Measurements from ENCODE around the gene PIGZ.
"Not testable (repeated sequence)": the region's sequence is repeated elsewhere in the genome, so short reads cannot be mapped to it uniquely, and the experiment has no call there.

Gene PIGZ

DNA sequence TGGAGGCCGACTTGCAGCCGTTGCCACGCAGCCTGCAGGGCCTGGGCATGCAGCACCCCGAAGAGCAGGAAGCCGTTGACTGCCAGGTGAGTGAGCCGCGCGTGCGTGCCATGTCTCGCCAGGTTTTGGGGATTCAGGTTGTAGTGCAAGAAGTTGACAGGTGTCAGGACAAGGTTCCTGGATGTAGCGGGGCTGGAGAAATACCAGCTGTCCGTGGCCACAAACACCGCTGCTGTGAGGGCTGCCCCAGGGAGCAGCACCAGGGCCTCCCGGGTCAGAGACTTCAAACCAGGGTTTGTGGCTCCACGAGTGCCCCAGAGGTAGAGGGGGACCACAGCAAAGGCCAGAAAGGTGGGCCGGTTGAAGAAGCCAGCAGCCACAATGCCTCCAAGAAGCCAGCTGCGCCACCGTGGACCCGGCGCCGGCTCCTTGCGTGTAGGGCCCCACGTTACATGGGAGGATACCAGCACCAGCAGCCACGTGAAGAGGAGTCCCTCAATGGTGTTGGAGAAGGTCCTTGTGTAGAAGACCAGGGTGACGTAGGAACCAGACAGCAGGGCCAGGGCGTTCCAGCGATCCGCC is 20.7 kb downstream of the PIGZ start:
- no peak for DNase-seq

DNA sequence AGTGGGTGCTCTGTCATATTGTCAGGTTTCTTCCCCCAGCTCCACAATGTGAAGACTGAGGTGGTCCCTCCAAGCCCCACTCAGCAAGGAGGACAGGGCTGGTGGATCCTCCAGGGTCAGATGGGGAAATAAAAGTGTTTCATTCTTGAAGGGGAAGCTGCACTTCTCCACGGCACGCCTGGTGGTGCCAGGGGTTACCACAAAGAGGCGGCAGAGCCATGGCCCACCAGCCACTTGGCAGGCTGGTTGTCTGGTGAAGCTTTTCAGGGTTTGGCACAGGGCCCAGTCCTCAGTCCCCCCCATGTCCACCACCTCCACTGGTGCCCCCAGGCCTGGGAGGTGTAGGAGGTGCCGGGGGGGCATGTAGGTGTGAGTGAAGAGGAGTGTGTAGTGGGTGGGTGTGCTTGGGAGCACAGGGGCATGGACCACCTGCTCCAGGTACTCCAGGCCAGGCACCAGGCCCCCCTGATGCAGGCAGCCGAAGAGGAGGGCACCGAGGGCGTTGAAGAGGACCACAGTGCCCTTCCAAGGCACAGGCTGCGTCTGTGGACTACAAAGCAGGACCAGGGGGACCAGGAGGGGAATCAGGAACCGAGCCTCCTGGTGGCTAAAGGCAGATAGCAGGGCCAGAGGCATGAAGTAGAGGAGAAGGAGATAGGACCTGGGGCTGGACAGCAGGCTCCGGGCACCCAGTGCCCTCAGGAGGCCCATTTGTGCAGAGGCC is 21.3 kb downstream of the PIGZ start:
- DNase-seq = no peak

DNA sequence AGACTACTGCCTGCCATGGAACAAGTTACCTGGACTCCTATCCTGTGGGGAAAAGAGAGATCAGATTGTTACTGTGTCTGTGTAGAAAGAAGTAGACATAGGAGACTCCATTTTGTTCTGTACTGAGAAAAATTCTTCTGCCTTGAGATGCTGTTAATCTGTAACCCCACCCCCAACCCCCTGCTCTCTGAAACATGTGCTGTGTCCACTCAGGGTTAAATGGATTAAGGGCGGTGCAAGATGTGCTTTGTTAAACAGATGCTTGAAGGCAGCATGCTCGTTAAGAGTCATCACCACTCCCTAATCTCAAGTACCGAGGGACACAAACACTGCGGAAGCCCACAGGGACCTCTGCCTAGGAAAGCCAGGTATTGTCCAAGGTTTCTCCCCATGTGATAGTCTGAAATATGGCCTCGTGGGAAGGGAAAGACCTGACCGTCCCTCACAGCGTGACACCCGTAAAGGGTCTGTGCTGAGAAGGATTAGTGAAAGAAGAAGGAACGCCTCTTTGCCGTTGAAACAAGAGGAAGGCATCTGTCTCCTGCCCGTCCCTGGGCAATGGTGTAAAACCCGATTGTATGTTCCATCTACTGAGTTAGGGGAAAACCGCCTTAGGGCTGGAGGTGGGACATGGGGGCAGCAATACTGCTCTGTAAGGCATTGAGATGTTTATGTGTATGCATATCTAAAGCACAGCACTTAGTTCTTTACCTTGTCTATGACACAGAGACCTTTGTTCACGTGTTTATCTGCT is 24.4 kb downstream of the PIGZ start:
- DNase-seq = not testable (repeated sequence)

DNA sequence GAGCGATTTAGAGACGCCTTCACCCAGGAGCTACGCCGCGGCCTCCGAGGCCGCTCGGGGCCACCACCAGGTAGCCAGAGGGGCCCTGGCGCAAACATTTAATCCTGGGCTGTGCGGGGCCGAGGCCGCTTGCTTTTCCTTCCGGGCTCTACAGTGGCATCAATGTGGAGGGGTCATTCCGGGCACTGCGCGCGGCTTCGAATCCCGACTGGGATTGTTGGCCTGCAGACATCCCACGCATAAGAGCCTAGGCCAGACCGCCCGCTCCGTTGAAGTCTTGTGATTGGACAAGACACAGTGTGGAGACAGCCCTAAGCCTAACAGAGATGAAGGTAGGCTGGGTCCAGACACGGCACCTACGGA is 25.7 kb downstream of the PIGZ start:
- DNase-seq = no peak

DNA sequence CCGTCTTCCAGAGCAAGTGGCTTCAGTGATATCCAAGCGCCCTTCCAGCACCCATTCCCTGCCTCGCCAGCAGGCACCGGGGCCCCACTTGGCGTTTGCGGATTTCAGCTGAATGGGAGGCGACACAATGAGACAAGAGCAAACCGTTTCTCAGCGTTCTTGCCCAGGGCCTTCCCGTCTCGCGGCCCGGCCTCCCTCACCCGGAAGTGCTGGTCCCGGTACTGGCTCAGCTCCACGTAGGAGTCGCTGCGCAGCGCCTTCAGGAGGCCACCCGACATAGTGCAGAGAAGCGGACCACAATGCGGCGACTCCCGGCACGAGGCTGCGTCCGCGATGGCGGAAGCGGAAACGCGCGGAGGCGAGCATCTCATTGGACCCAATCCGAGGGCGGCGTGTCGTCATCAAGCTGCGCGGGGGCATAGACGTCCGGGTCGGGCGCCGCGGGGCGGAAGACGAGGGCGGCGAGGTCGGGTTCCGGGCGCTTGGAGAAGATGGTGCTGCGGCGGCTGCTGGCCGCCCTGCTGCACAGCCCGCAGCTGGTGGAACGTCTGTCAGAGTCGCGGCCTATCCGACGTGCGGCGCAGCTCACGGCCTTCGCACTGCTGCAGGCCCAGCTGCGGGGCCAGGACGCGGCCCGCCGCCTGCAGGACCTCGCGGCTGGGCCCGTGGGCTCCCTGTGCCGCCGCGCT is 26.3 kb downstream of the PIGZ start, which contains the start of gene NCBP2:
Gene NCBP2 (minus strand): TSS at position 303 of the 689 bp plus-strand sequence. CDS start 25 bp downstream, at position 278.
- peak; percentile 99 for DNase-seq

DNA sequence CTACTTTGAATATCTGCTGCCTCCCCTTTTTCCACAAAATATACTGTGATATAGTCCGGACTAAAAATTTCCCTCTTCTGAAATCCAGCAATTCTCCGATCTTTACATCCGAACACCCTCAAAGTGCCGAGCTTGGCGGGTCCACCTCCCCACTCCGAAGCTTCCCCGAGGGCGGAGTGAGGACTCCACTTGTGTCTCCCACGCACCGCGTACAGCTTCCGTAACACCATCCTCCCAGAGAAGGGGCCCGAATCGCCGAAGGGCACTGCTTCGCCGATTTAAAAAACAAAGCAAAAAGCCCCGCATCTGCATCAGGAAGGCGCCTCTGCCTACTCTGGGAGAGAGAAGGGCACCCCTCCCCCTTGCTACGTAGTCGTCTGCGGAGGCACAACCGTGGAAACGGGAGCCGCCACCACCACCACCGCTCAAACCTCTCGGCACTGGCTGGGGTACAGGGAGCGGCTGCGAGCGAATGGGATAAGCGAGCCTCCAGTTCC is 26.9 kb downstream of the PIGZ start:
- peak; percentile 73 for DNase-seq

DNA sequence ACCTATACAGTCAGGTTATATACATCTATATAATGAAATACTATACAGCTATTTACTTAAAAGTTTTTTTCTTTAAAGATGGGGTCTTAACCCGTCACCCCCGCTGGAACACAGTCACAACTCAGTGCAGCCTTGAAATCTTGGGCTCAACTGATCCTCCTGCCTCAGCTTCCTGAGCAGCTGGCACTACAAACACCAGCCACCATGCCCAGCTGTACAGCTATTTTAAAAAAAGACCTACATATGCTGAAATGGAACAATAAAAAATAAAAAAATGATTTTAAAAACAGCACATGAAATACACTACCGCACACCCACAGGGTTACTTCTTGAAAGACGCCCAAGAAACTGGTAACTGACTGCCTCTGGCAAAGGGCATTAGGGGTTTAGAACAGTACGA is 30.1 kb downstream of the PIGZ start:
- no peak for DNase-seq

DNA sequence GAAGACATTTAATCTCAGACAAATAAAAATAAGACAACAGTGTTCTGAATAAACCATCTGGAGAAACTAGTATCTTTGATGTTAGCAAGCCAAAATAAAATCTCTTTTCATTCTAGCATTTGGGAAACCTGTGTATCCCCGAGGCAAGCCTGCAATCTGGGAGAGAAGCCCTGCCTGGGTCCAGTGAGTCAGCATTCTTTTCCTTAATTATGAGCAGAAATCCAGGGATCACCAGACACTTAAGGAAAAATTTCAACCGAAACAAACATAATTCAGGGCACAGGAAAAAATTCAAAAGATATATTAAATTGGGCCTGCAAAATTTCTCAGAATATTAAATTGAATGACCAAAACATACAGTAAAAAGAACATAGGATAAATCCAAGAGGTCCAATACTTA is 30.5 kb downstream of the PIGZ start:
- no peak for DNase-seq

DNA sequence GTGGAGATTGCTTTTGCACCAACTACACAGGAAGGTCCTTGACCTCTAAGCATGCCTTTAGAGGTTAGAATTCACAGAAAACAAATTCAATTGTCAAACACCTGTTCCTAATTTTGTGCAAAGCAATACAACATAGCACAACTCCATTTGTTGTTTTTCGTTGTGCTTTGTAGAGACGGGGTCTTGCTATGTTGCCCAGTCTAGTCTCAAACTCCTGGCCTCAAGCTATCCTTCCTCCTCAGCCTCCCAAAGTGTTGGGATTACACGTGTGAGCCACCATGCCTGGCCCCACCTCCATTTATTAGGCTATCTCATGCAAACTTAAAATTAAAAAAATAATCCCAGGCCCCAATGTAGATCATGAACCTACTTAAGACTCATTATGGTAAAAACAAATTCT is 32.3 kb downstream of the PIGZ start:
- DNase-seq = no peak

DNA sequence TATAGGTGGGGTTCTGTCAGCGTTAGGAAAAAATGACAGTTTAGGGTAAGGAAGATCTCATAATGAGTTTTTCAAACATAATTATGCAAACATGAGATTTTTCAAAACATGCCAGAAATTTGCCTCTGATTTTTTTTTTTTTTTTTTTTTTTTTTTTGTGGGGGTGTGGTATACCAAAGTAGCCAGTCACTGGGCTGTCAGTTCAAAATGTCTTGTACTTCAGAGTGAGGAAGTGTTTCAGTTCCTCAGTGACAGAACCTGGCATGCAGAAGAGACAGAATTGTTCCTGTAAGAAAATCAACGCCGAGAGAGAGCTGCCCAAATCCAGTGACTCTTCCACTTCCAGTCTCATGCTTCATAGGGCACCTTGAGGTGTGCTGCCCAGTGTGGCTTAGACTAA is 36.0 kb downstream of the PIGZ start:
- DNase-seq = no peak

DNA sequence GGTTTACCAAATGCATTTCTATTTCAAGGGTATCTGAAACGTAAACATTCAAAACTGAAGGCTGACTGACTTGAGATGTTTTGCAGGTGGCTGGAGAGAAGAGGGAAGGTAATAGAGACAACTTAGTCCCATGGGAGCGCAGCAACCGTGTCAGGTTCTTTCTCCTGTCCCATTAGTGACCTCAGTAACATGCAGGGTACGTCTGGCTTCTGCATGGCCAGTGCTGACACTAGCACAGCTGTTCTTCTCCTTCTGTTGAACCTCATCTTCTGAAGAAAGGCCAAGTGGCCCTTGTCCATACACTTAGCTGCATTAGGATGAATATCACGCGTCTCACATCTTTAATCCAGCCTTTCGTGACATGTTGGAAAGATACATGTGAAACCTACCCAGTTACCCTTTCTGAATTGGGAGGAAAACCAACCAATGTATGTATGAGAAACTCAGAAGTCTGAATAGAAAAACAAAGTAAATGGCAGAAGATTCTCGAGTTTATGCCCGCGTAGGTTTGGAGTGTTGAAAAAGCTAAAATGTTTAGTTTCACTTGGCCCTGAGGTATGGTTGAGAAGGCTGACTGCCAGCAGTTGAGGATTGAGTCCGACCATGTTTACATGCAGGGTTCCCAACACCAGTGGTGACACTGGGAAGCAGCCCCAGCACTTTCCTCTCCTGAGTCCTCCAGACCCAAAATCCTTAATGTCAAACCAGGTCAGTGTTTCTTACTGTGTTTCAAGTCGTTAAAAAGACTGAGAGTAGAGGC is 36.6 kb downstream of the PIGZ start:
- DNase-seq = no peak

DNA sequence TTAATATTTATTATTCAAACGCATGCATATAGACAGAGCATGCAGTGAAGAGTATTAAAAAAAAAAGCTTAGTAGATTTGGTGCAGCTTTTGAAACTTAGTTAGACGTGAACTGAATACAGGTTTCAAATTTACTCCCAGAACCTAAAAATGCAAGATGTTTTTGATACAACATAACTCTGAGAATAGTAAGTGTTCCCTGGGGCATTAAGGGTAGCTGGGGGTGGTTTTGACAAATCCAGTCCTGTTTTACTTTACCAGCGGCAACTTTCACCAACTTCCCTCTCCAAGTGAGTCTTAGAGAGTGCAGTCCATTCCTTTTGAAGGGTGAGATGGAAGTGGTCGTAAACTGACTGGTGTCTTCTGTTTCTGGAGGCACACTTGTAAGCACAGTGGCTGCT is 37.5 kb downstream of the PIGZ start:
- no peak for DNase-seq

DNA sequence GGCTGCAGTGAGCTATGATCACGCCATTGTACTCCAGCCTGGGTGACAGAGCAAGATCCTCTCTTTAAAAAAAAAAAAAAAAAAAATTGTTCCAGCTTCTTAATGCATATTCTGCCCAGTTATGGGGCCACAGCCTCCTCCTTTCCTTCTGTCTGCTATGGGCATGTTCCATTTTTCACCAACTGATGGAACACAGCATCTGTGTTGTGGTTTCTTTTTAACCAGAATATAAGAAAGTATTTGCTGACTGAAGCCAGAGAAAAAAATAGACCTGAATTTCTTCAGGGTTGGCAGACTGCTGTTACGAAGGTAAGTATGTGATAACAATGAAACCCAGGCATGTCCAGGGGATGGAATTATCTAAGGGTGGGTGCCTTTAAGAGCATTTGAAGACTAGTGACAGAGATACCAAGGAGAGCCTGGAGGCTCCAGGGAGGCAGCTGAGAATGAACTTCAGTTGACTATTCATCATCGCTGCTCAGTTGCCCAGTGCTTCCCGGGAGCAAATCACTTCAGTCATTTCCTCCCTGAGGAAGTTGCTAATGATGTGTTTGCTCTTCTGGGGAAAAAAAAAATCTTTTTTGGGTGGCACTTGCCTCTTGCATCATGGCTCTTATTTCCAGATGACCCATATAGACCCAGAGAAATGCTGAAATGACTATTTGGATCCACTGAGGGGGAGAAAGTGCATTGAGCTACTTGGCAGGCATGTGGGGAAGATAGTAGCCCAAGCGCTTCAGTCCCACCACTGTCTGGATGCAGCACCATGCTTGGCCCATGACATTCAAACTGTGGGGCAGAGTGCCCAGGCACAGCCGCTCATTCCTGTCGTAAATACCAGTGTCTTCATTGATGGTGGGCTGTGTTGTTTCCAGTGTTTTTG is 40.8 kb downstream of the PIGZ start:
- DNase-seq = no peak

DNA sequence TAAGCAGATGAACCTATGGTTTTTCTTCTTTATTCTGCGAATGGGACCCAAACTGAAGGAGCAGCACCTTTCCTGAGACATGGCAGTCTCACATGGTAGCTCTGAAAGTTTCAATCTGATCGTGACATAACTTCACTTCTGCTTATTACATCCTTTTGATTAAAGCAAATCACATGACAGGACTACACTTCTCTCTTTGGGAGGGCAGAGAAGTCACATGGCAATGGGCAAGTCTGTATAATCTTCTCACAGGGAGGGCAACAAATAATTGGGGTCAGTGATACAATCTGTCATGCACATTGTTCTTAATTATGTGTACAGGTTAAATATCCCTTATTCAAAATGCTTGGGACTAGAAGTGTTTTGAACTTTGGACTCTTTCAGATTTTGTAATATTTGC is 47.9 kb downstream of the PIGZ start:
- no peak for DNase-seq

DNA sequence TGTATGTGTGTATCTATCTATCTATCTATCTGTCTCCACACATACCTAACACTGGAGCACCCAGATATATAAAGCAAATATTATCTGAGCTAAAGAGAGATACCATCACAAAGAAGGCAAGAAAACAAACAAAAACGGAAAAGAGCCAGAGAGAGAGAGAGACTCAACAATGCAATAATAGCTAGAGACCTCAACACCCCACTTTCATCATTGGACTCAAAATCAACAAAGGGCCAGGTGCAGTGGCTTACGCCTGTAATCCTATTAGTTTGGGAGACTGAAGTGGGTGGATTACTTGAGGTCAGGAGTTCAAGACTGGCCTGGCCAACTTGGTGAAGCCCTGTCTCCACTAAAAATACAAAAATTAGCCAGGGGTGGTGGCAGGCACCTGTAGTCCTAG is 49.7 kb downstream of the PIGZ start:
- DNase-seq = no peak

DNA sequence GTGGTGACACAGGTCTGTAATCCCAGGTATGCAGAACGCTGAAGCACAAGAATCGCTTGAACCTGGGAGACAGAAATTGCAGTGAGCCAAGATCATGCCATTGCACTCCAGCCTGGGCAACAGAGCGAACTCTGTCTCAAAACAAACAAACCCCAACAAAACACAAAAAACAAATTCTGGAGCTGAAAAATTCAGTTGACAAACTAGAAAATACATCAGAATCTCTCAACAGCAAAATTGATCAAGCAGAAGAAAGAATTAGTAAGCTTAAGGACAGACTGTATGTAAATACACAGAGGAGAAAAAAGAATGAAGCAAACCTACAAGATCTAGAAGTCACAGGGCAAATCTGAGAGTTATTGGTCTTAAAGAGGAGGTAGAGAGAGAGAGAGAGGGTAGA is 51.6 kb downstream of the PIGZ start:
- DNase-seq = no peak

DNA sequence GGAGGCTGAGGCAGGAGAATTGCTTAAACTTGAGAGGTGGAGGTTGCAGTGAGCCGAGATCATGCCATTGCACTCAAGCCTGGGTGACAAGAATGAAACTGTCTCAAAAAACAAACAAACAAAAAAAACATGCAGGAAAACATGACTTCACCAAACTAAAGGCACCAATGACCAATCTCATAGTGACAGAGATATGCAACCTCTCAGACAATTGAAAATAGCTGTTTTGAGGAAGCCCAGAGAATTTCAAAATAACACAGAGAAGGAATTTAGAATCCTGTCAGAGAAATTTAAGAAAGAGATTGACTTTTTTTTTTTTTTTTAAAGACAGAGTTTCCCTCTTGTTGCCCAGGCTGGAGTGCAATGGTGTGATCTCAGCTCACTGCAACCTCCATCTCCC is 52.4 kb downstream of the PIGZ start:
- DNase-seq = no peak

DNA sequence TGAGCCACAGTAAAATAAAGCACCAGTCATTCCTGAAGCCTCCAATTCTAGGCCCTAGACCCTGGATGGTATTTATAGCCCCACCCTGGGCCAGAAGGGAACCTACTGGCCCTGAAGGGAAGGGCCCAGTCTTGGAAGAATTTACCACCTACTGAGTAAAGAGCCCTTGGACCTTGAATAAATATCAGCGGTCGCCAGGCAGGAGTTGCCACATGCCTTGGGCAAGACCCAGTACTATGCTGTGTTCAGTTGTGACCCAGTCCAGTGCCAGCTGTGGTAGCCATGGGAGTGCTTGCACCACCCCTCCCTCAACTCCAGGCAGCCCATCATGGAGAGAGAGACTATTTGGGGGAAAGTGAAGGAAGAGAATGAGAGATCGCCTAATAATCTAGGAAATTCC is 53.3 kb downstream of the PIGZ start:
- no peak for DNase-seq

DNA sequence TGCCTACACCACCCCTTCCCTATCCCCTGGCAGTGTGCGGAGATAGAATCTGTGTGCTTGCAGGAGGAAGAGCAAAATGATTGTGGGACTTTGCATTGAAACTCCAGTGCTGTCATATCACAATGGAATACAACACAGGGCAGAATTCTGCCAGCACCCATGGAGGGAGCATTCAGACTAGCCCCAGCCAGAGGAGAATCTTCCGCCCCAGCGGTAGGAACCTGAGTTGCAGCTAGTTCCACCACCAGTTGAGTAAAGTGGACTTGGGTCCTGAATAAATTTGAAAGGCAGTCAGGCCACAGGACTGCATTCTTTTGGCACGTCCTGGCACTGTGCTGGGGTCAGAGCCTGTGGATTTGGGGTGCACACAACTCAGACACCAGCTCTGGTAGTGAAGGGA is 53.8 kb downstream of the PIGZ start:
- DNase-seq = no peak

DNA sequence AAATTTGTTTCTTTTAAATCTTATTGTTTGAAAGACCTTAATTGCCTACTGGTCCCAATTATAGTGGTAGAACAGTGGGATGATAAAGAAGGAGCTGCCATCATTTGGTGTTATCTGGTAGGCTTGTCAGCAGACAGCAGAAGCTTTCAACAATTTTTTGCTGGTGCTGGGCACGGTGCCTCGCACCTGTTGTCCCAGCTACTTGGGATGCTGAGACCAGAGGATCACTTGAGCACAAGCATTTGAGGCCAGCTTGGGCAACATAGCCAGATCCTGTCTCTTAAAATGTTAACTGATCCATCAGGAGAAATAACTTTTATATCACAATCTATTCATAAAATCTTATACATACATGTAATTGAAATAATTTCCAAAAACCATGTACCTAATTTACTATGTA is 64.9 kb downstream of the PIGZ start:
- DNase-seq = no peak

DNA sequence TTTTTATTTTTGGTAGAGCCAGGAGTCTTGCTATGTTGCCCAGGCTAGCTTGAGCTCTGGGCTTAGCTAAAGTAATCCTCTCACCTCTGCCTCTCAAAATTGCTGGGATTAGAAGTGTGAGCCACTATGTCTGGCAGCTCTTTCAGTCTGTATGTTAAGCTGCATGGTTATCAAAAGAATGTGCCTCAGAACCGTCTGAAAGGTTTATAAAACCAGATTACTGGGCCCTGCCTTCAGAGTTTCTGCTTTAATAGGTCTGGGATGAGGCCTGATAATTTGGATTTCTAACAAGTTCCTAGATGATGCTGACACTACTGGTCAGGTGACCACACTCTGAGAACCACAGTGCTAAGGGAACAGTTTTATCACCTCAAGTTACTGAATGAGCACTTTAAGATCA is 66.3 kb downstream of the PIGZ start:
- no peak for DNase-seq

DNA sequence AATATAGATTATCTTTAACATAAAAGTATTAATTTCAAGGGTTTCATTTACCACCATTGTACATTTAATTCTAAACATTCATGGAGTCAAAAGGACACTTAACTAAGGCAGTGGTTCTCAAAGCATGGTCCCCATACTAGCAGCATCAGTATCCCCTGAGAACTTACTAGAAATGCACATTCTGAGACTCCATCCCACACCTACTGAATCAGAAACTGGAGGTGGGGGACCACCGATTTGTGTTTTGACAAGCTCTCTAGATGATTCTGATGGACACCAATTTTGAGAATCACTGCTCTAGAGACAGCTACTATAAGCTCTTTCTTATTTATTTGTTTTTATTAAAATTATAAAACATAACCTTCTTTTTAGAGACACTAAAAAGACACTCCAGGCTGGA is 66.9 kb downstream of the PIGZ start:
- no peak for DNase-seq
